Epidermal melanocyte (primary cell): ENCODE measurements around the gene BECN2.
"Not testable (repeated sequence)": the region's sequence is repeated elsewhere in the genome, so short reads cannot be mapped to it uniquely, and the experiment has no call there.

Source experiments
- DNase-seq: peaks from one replicate; pipeline ENCODE4 v3.0.0; 2011; ENCODE audit warnings: low spot score; ENCODE audit not compliant: insufficient read length

Gene BECN2

DNA sequence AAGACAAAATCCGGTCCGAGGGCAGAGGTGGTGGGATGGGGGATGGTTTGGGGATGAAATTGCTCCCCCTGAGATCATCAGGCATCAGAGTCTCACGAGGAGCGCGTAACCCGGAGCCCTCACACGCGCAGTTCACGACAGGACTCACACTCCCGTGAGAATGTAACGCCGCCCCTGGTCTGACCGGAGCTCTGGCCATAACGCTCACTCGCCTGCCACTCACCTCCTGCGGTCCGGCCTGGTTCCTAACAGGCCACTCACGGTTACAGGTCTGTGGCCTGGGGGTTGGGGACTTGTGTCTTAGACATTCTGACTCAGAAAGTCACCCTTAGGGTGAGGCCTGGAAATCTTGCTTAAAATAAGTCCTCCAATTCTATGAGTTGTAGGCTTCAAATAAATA lies 21.5 kb downstream of the BECN2 start:
- no peak for DNase-seq

- DNase-seq: no peak
Observed at GRCh38 chr1:241979926-241980325, 22.4 kb downstream of the BECN2 start.

- no peak for DNase-seq
Observed at GRCh38 chr1:241985787-241986186, 28.2 kb downstream of the BECN2 start.

DNA sequence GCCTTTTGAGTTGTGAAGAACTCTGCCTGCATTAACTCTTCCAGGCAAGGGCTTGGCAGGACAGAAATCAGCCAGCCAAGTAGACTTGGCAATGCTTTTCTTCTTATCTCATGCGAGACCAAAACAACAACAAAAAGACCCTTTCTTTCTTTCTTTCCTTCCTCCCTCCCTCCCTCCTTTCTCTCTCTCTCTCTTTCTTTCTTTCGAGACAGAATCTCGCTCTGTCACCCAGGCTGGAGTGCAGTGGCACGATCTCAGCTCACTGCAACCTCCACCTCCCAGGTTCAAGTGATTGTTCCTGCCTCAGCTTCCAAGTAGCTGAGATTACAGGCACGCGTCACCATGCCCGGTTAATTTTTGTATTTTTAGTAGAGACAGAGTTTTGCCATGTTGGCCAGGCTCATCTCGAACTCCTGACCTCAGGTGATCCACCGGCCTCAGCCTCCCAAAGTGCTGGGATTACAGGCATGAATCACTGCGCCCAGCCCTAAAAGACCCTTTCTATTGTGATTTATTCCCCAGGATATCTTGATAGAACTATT lies 30.9 kb downstream of the BECN2 start:
- DNase-seq: not testable (repeated sequence)

DNA sequence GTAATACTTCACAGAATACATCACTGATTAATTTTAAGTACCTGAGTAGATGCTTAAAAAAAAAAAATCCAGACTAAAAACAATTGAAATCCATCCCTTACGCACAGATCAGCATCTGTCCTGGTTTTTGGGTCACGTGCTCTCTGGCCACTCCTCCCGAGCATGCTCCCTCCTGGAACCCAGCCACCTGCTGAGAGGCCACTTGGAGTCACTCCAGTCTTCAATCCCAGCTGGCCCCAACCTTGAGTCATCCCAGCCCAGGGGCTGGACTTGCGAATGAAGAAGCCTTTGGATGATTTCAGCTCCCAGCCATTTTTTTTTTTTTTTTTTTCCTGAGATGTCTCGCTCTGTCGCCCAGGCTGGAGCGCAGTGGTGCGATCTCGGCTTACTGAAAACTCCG lies 32.5 kb downstream of the BECN2 start:
- DNase-seq: no peak

GRCh38 chr1:241992734-241993133 lies 35.2 kb downstream of the BECN2 start:
- DNase-seq: no peak

- DNase-seq: no peak
Observed at GRCh38 chr1:241994171-241994570, 36.6 kb downstream of the BECN2 start.

- DNase-seq: no peak
Observed at GRCh38 chr1:241997401-241997998, 39.9 kb downstream of the BECN2 start.

- peak; percentile 71 for DNase-seq
Observed at GRCh38 chr1:241998412-241998921, 40.9 kb downstream of the BECN2 start.

DNA sequence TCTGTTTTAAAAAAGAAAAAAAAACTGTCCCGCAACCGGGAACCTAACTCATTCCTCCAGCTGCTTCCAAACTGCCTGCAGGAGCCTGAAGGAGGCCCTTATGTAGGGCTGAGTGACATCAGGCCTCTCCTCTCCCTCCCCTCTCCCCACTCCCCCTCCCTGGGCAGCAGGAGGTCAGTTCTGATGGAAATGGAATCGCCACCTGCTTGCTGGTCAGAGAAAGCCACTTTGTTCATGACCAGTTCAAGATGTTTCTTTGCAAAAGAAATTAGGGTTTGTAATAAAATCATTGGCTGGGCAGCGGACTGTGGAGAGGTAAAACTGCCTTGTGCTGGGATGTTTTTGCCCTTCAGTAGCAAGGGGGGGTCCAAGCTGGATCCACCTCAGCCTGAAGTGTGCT lies 41.5 kb downstream of the BECN2 start, which contains the start of gene MAP1LC3C:
TSS of gene MAP1LC3C (minus strand) at position 73 of the 400 bp plus-strand sequence. CDS start 90 bp downstream, outside the sequence.
- no peak for DNase-seq

GRCh38 chr1:242000434-242000833 lies 42.9 kb downstream of the BECN2 start:
- no peak for DNase-seq

- no peak for DNase-seq
Observed at GRCh38 chr1:242002072-242002471, 44.5 kb downstream of the BECN2 start.

- no peak for DNase-seq
Observed at GRCh38 chr1:242002510-242002909, 44.9 kb downstream of the BECN2 start.

GRCh38 chr1:242004751-242005495 lies 47.4 kb downstream of the BECN2 start:
- DNase-seq: no peak

DNA sequence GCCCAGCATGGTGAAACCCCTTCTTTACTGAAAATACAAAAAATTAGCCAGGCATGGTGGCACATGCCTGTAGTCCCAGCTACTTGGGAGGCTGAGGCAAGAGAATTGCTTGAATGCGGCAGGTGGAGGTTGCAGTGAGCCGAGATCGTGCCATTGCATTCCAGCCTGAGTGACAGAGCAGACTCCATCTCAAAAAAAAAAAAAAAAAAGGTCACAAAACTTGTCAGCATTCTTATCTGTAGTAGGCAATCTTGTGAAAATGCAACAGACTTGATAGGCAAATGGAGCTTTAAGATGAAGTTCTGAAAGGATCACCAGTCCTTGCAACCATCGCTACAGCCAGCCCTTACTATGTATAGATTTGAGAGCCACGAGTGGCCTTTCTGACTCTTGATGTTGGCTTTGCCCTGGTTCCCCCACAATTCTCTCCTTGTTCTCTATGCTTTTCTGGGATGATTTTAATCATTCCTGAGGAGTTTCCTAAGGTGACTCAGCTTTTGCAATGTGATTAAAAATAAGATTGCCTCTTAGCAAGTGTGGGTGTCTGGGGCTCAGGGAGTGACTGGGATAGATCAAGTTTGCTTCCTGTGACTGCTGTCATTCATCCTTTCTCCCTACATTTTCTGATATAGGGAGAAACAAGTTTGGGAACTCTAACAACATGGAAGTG lies 48.4 kb downstream of the BECN2 start:
- no peak for DNase-seq

DNA sequence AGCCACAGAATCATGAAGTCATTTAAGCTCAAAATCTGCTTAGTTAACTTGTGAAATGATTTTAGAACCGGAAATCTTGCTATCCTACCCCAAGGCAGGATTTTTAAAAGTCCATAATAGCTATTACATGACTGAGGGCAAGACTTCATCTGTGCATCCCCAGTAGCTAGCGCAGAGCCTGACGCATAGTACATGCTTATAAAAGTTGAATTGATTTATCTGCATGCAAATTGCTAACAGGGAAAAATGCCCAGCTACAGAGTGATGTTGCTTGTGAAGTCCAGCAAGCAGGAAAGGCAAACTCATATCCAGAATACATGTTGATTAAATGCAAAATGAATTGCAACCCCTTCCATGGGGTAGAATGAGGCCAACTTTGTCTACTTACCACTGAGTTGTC lies 49.4 kb downstream of the BECN2 start:
- DNase-seq: no peak
